HL-60/S4 treated with phorbol 12-myristate 13-acetate at 8.2 ng/mL for 4 days and 3 days (cell line): Measurements from ENCODE around the gene SSTR4.

Experiments used
- in situ Hi-C: fragments of 300-500 bp; cut with MboI; formaldehyde crosslinking; loops from 2 replicates; pipeline ENCODE4 v1.15.0; 2022; ENCODE audit warnings: low sequenced_read_pairs

Gene SSTR4

DNA sequence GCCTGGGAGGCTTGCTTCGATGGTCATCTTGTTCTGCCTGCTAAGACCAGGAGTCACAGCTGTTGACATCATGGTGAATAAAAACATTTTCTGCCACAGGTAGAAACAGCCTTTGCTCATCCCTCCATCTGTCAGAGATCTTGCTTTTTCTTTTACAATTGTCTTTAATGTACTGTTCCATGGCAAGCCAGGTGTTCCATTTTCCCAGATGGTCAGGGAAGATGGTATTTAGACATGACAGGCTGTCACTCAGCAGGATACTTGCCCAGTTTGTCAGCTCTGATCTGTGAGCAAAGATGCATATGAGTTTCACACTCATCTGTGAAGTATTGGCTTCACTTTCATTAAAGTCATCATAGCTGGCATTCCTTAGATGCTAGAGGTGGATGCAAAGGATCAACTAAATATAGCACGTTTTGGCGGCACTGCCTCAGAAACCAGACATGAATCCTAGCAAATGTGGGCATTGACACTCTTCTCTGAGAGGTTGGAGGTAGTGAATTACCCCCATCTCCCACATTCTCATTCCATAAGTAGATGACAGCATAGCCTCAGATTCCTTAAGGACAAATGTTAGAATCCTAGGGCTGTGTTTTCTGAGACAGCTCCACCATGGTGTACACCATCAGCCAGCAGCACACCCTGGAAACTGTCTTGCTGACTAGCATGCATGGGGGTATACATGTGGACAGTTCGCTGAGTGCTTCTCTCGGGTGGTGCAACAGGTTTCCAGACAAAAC lies 4.2 kb downstream of the SSTR4 start:
- in situ Hi-C loops = no loop called here

DNA sequence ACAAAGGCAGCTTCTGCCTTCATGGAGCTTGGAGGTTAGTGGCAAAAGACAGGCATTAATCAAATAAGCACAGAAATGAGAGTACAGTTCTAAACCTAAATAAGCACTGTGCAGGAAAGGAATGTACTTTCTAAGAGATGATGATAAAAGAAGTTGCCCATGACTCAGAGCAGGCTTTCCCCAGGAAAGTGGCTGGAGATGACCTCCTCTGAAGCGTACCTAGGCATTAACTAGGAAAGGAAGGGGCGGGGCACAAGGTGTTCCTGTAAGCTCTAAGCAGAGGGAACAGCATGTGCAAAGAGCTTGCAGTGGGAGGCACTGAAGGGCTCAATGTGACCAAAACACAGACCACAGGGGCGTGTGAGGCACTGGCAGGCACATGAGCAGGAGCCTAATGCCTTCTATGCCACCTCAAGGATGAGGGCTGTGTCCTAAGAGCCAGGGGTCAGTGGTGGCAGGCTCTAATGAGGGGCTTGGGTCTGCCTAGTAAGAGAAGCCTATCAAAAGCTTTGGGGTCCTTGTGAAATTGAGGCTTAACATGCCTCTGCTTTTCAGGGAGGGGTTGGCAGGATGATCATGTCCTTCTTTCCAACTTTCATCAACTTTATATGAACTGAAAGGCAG lies 4.9 kb downstream of the SSTR4 start:
- in situ Hi-C loops = no loop called here

- in situ Hi-C loops = no loop called here
Observed at GRCh38 chr20:23042270-23042669, 7.2 kb downstream of the SSTR4 start.

DNA sequence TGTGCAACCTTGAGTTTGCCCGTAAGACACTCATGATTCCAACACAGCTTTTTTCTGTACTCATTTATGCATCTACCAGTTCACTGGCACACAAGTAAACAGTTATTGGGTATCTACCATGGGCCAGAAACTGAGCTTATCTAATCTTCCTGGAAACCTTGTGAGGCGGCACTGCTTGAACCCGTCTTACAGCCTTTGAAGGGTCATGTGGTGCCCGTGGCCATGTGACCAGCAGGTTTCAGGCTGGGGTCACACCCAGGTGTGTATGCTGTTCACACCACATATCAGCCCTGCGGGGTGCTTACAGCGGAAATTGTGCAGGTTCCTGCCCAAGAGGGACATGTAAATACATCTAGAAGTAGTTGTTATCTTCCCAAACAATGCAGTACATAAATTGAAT lies 8.3 kb downstream of the SSTR4 start:
- in situ Hi-C loops = no loop called here

DNA sequence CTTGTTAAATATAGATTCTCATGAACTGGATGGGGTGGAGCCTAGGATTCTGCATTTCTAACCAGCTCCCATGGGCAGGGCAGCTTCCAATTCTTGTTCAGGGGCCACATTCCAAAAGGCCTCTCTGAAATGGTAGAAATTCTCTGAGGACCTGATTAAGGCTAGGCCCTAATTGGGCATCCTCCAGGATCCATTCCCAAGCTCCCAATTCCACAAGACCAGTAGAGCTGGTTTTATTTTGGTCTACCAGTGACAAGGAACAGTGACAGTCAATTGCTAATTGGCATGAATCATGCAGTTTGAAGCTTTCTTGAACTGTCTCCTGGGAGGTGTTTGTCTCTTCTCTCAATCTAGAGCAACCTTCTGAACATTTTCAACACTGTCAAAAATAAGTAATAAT lies 11.3 kb downstream of the SSTR4 start:
- in situ Hi-C loops = no loop called here

DNA sequence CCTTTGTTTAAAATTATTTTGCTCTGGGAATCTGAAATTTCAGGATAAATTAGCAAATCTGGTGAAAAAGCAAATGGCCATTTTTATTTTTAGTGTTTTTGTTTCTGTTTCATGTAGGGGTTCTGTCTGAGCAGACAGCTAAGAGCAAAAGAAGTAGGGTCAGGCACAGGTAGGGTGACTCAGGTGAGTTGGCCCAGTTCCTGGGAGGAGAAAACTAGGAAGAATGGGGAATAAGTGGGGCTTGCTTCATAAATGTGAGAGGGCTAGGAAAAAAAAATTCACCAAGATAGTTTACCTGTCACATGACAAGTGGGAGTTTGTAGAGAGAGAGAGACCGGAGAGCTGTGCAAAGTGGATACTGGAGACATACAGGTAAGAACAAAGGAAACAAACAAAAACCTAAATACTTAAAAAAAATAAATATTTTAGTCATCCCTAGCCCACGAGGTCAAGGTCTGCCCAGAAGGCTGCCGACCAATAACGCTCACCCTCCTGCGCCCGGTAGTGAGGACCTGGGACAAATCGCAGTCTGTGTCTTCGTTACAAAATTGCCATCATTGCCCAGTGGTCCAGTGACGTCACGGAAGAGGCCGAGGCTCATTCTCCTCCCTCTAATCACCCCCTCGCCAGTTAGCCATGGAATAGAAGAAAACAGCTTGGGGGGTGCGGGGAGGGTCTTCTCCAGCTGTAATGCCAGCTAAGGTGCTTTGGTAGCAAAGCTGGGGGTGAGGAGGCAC lies 12.1 kb downstream of the SSTR4 start:
- in situ Hi-C loops = no loop called here

- in situ Hi-C loops = no loop called here
Observed at GRCh38 chr20:23047738-23048214, 12.7 kb downstream of the SSTR4 start.

DNA sequence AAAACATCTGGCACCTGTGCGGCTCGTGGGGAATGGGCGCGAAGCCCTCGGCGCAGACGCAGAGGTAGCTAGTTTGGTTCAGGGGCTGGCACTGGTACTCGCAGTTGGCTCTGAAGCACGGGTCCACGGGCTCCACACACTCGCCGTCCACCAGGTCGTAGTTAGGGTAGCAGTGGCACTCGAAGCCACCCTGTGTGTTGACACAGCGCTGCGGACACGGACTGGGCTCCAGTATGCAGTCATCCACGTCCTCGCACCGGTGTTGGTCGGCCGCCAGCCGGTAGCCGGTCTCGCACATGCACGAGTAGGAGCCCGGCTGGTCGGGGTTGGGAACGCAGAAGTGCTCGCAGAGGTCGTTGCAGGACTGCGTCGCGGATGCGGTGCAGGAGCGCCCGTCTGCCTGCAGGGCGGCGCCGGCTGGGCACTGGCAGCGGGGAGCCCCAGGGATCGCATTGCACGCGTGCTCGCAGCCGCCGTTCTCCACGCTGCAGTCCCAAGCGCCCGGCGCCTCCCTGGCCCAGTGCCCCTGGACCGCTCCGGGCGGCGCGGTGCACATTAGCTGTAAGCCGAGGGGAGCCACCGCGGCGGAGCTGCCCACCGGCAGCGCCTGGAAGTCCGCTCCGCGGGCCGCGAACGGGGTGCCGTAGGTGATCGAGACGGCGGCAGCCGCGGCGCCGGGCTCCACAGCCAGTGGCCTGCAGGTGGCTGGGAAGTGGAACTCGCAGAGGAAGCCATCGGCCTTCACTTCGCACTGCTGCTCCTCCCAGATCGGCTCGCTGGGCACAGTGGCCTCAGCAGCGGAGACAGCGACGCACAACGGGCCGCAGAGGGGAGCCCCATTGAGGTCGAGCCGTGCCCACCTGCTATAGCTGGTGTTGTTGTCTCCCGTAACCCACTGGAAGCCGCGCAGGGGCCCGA lies 13.4 kb downstream of the SSTR4 start:
- in situ Hi-C loops = no loop called here

- in situ Hi-C loops = loop anchor here (10.0 to 25.0 kb wide), 2 partner anchors 188 to 295 kb away; no protein-coding TSS in a partner anchor
Observed at GRCh38 chr20:23049201-23050075, 14.3 kb downstream of the SSTR4 start, which contains the start of gene THBD. THBD (minus strand) TSS chr20:23049672; CDS start chr20:23049504, 168 bp downstream.

DNA sequence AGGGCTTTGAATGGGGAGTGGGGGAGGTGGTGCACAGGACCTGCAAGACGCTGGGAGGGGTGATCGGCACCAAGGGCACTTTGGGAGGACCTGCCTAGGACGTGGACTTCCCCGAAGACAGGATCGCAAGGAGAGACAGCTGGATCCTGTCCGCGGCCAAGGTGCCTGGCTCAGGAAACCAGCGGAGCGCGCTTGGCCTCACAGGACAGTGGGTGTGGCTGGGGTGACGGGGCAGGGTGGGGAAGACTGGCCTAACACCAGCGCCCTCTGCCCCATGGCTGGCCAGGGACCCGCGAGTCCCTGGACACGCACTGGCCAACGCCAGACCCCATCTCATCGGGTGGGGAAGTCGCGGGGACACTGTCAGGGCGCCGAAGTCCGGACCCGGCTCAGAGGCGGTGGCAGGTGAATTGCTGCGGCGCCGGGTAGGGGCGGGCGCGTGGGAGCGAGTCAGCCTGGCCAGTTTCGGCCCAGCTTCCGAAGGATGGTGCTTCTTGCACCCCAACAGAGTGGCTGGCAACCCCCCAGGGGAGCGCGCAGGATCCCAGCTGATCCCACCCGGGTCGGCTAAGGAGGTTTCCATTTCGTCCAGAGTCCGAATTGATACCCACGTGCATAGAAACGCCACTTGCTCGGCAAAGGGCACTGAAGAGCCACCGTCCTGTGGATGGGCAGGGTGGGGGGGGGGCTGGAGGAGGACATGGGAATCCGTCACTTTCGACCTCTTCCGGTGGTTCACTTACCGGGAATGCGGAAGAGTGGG lies 15.1 kb downstream of the SSTR4 start:
- in situ Hi-C loops = loop anchor here (10.0 to 25.0 kb wide), 2 partner anchors 187 to 295 kb away; no protein-coding TSS in a partner anchor

GRCh38 chr20:23050847-23051627 lies 15.9 kb downstream of the SSTR4 start:
- in situ Hi-C loops = loop anchor here (10.0 to 25.0 kb wide), 2 partner anchors 186 to 294 kb away; no protein-coding TSS in a partner anchor

DNA sequence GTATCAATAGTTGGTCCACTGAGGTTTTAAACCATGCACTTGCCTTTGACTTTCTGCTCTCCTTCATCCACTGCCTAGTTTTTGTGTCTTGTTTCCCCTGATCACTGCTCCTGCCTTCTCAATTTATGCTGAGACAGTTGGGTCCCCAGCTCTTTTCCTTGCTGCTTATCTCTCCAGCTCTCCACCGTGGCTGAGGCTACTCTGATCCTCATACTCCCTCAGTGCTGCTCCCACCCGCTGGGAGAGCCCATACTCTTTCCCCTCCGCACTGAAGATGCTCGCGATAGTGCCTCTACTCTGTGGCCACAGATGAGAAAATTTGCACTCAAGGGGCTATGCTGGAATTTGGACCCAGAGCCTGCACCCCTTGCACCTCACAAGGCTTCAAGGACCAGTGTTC lies 17.8 kb downstream of the SSTR4 start:
- in situ Hi-C loops = loop anchor here (10.0 to 25.0 kb wide), 2 partner anchors 184 to 292 kb away; no protein-coding TSS in a partner anchor

DNA sequence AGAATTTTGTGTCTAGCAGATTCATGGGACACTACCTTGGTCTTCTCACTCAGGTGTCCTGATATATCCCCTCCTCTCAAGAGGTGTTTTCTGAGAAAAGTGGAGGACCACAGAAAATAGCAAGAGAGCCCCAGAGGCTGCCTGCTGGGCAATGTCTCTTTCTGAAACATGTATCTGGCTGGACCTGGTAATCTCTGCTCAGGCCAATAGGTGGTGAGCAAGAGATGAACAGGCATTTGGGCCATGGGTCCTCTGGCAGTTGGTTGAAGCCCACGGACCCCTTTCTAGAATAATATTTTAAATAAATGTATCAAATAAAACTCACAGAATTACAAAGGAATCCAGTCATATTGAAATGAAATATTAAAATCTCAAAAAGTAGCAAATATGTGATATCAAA lies 23.1 kb downstream of the SSTR4 start:
- in situ Hi-C loops = loop anchor here (10.0 to 25.0 kb wide), 2 partner anchors 179 to 287 kb away; no protein-coding TSS in a partner anchor

- in situ Hi-C loops = loop anchor here (10.0 to 25.0 kb wide), 2 partner anchors 178 to 286 kb away; no protein-coding TSS in a partner anchor
Observed at GRCh38 chr20:23059001-23059400, 23.9 kb downstream of the SSTR4 start.

DNA sequence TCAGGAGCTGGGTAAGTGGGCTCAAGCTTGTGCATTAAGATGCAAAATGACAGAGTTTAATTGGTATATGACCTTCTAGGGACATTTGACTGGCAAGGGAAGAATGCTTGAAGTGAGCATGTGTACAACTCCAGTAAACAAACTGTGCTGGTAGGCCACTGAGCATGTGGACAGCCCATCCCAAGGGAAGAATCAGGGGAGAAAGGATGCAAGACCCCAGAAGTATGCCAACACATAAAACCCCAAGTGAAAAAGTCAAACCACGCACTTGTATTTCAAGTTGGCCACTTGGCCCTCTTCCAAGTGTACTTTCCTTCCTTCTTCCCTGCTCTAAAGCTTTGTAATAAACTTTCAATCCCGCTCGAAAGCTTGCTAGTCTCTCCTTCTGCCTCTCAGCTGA lies 24.7 kb downstream of the SSTR4 start:
- in situ Hi-C loops = loop anchor here (10.0 to 25.0 kb wide), 2 partner anchors 177 to 285 kb away; no protein-coding TSS in a partner anchor

- in situ Hi-C loops = loop anchor here (25.0 kb wide), 1 partner anchor 177 kb away; no protein-coding TSS in a partner anchor
Observed at GRCh38 chr20:23060629-23061028, 25.5 kb downstream of the SSTR4 start.

DNA sequence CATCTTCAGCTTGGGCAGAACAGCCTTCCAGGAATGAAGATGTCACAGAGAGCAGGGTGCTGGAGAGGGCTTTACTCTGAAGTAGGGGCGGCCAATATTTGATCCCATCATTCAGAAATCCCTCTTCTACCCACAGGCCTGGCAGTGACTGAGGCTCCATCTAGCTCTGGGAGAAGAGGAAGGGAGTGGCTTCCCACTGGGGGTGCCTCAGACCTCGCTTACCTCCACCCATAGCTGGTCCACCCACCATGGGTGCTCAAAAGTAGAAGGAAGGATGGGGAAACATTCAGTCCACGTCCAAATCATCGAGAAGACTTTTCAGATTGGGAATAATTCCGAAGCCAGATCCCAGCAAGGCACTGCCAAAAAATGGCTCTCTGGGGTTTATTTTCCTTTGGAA lies 26.1 kb downstream of the SSTR4 start:
- in situ Hi-C loops = loop anchor here (25.0 kb wide), 1 partner anchor 176 kb away; no protein-coding TSS in a partner anchor
